ENCODE data around the gene BFAR.
"Not testable (repeated sequence)": the region's sequence is repeated elsewhere in the genome, so short reads cannot be mapped to it uniquely, and the experiment has no call there.

BFAR gene

GRCh38 chr16:14636179-14636950, 3.6 kb downstream of the BFAR start:
- not testable (repeated sequence) for DNase-seq (ENCODE audit: low read depth)

- not testable (repeated sequence) for DNase-seq (ENCODE audit: low read depth)
Measured at GRCh38 chr16:14636951-14637240, 4.1 kb downstream of the BFAR start.

GRCh38 chr16:14640538-14640937, 7.8 kb downstream of the BFAR start:
- no peak for DNase-seq (ENCODE audit: low read depth)

- DNase-seq (ENCODE audit: low read depth): no peak
Measured at GRCh38 chr16:14641206-14641605, 8.5 kb downstream of the BFAR start.

GRCh38 chr16:14641926-14642325, 9.2 kb downstream of the BFAR start:
- no peak for DNase-seq (ENCODE audit: low read depth)

- no peak for DNase-seq (ENCODE audit: low read depth)
Measured at GRCh38 chr16:14649816-14650215, 17.1 kb downstream of the BFAR start.

GRCh38 chr16:14650629-14651028, 17.9 kb downstream of the BFAR start:
- DNase-seq (ENCODE audit: low read depth): no peak

- no peak for DNase-seq (ENCODE audit: low read depth)
Measured at GRCh38 chr16:14652726-14653125, 20.0 kb downstream of the BFAR start.

GRCh38 chr16:14658063-14658462, 25.3 kb downstream of the BFAR start:
- DNase-seq (ENCODE audit: low read depth): no peak

GRCh38 chr16:14667347-14668266, 34.9 kb downstream of the BFAR start:
- DNase-seq (ENCODE audit: low read depth): no peak

GRCh38 chr16:14668556-14669223, 35.9 kb downstream of the BFAR start:
- DNase-seq (ENCODE audit: low read depth): no peak

- no peak for DNase-seq (ENCODE audit: low read depth)
Measured at GRCh38 chr16:14669776-14670175, 37.0 kb downstream of the BFAR start.

- no peak for DNase-seq (ENCODE audit: low read depth)
Measured at GRCh38 chr16:14672403-14672971, 39.7 kb downstream of the BFAR start.

- no peak for DNase-seq (ENCODE audit: low read depth)
Measured at GRCh38 chr16:14676633-14677032, 43.9 kb downstream of the BFAR start.

- DNase-seq (ENCODE audit: low read depth): no peak
Measured at GRCh38 chr16:14677627-14678026, 44.9 kb downstream of the BFAR start.

GRCh38 chr16:14678748-14679497, 46.2 kb downstream of the BFAR start:
- DNase-seq (ENCODE audit: low read depth): no peak

GRCh38 chr16:14680396-14680795, 47.6 kb downstream of the BFAR start:
- DNase-seq (ENCODE audit: low read depth): not testable (repeated sequence)

- DNase-seq (ENCODE audit: low read depth): no peak
Measured at GRCh38 chr16:14681115-14681514, 48.4 kb downstream of the BFAR start.

GRCh38 chr16:14682121-14682520, 49.4 kb downstream of the BFAR start:
- no peak for DNase-seq (ENCODE audit: low read depth)

GRCh38 chr16:14685870-14686793, 53.4 kb downstream of the BFAR start:
- not testable (repeated sequence) for DNase-seq (ENCODE audit: low read depth)

- not testable (repeated sequence) for DNase-seq (ENCODE audit: low read depth)
Measured at GRCh38 chr16:14694129-14694528, 61.4 kb downstream of the BFAR start, which contains the start of gene PLA2G10. TSS of gene PLA2G10 (minus strand) at chr16:14694308. CDS start at chr16:14694229, 79 bp downstream.
